Head of caudate nucleus (tissue), 42 donors: Measurements from ENCODE around the gene ARL6IP5.

ENCODE experiments used
- DNase-seq, 42 donors: peaks; one replicate each; pipeline versions ENCODE4 v3.0.0 to v3.0.0-alpha.2; 2020 to 2021; ENCODE audit warnings: mixed read lengths in 7 of 42
- intact Hi-C: fragments of 100-400 bp; cut with DNase I; formaldehyde crosslinking; loops from one replicate; pipeline ENCODE4 v1.15.0; 2022

ARL6IP5 gene, protein sequence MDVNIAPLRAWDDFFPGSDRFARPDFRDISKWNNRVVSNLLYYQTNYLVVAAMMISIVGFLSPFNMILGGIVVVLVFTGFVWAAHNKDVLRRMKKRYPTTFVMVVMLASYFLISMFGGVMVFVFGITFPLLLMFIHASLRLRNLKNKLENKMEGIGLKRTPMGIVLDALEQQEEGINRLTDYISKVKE

DNA sequence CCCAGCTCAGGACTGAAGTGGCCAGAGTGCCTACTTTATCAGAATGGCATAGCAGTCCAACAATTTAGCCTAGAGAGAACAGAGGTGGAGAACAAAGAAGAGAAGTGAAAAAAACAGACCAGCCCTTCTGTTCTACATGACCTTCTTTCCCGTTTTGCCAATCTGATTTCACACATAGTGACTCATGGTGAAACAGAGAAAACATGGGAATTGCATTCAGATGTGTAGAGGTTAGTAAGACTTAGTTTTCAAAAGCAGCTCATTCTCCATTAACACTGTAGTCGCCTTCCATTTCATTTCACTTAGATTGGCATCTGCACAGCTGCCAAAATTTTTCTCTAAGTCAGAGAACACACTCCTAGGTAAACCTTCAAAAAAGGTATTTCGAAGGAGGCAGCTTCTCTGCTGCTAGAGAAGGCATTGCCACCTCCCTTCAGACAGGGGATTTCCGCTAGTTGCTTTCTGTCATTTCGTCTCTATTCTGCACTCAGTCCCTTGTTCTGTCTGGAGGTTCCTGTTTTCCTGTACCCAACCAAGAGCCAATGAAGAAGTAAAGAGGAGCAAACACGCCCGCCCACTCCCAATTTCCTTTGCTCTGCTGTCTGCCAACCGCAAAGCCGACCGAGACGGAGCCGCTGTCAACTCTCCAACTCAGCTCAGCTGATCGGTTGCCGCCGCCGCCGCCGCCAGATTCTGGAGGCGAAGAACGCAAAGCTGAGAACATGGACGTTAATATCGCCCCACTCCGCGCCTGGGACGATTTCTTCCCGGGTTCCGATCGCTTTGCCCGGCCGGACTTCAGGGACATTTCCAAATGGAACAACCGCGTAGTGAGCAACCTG lies at the start of gene ARL6IP5:
Gene ARL6IP5, plus strand, starts transcription at position 612 of the 842 bp plus-strand sequence. Its CDS starts 111 bp downstream, at position 723.
- peak; percentile 93 to 99 (median 97) for DNase-seq
- intact Hi-C loops, result loop anchor here (2.0 kb wide), 1 partner anchor 32 kb away; no protein-coding TSS in a partner anchor

DNA sequence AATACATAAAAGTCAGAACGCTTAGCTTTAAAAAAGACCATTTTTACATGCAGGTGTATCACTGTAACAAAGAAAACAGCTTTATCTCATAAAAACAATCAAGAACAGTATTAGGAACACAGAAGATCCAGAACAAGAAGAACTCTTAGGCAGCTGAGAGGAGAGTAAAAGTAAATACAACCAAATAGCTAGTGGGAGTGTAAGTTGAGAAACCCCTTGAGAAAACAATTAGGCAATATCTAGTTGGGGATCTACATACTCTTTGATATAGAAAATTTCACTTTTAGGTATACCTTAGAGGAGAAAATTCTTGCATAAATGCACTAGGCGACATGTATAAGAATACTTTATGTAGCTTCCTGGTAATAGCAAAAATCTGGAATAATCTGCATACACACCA lies 40.1 kb upstream of the ARL6IP5 start:
- intact Hi-C loops, result no loop called here
- no peak for DNase-seq

DNA sequence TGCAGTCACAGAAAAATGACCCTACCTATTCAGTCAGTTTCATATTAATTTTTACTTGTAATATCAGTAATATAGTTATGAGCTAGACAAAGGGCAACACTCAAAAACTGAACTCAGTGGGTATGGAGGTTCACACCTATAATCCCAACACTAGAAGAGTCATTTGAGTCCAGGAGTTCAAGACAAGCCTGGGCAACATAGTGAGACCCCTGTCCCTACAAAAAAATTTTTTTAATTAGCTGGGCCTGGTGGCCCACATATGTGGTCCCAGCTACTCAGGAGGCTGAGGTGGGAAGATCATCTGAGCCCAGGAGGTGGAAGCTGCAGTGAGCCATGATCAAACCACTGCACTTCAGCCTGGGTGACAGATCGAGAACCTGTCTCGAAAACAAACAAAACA lies 35.7 kb upstream of the ARL6IP5 start:
- intact Hi-C loops, result no loop called here
- DNase-seq, result no peak

DNA sequence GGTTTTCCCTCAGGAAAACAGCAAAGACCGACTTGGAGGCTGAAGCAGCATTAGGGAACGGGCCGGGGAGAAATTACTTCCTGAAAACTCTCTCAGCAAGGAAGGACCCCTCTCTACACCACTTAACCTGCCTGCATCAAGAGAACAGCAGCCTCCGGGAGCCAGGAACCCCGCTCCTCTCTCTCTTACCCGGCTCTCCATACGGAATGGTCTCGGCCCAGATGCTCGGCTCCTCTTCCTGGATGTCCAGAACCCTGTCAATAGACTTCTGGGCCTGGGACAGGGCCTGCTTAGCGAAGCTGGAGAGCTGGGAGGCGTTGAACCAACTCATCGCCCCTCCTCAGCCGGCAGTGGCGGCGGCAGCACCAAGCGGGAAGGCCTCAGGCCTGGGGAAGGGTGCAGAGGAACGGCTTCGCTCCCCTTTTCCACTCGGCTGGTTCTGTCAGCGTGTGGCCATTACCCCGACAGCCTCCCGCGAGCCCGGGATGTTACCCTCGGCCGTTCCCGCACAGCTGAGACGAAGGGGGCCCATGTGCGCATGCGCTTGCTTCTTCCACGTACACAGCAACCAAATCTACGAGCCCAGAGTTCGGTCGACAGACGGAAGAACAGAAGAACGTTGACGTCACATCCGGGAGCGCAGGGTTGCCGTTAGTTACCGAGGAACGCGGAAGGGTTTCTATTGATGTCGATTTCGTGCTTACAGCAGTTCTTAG lies 32.8 kb upstream of the ARL6IP5 start, which contains the start of gene TMF1:
Gene TMF1, minus strand, starts transcription at position 578 of the 716 bp plus-strand sequence. Its CDS starts 247 bp downstream, at position 331.
- peak; percentile 94 to 99 (median 98) for DNase-seq
- intact Hi-C loops, result no loop called here

DNA sequence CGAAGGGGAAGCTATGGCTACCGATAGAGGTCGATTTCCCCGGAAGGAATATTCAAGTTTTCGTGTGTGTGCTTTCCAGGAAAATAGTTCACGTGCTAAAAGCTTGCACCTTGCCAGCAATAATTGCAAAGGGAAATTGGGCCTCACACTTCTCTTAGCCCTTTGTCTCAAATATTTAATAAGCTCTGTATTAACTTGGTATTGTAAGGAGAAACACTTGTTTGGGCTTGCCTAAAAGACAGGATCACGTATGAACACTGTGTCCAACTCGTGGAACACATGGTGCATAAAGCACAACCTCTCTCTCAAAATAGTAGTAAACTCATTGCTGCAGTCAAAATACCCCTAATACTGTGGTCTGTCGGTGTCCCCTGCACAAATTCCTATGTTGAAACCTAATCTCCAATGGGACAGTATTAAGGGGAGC lies 32.3 kb upstream of the ARL6IP5 start:
- intact Hi-C loops, result no loop called here
- DNase-seq, result no peak

DNA sequence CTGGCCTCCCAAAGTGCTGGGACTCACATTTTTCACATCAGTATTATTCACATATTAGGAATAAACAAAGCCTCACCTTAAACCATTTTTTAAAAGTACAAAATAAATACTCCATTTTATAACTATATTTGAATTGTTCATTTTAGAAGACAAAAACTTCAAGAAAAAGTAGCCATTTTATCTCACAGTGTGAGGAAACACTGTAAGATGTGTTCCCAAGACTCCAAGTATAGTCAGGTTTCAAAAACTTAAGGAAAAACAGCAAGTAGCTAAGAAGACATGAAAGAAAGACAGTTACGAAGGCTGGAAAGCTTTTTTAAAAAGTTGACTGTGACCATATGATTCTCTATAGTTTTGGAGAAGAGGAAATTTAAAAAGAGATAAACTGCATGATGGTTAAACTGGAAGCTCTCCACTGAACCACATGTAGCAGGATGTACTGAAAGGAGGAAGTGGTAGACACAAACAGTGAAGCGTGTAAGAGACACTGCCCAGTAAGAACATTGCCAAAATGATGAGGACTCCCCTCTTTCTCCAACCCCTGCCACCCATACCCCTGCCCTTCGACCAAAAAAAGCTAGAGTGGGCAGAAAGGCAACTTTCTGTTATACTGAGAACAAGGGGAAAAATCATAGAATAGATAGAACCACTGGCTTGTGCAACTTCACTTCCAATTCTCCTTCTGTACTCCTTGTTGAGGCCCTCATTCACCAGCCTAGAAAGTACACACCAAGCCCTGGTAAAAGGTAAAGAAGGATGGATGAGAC lies 26.4 kb upstream of the ARL6IP5 start:
- no peak for DNase-seq
- intact Hi-C loops, result no loop called here

DNA sequence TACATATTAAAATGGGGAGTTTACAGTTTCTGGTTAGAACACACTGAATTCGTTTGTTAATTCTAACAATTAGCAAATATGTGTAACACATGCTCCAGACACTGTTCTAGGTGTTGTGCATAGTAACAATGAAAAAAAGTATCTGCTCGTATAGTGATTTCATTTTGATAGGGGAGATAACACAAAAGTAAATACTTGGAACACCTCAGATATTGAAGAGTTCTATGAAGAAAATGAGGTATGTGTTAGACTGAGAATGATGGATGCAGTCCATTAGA lies 25.9 kb upstream of the ARL6IP5 start:
- DNase-seq, result no peak

DNA sequence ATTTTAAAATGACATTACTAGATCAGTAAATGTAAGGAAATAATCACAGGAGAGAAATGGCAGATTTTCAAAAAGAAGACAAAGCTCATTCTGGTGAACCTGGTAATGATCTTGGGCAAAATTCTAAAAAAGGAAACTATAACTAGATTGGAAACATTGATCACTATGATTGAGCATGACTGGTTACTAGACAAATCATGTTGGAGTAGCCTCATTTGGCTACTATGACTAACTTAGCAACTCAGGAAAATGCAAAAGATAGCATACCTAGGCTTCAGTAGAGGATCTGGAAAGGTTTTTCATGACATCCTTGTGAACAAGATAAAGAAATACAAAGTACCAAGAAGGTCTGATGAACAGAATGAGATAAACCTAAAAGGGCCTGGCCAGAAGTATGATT lies 25.0 kb upstream of the ARL6IP5 start:
- DNase-seq, result no peak
- intact Hi-C loops, result no loop called here

More for the DNA sequence above, 25.9 kb upstream of the ARL6IP5 start:
- intact Hi-C loops, result no loop called here

DNA sequence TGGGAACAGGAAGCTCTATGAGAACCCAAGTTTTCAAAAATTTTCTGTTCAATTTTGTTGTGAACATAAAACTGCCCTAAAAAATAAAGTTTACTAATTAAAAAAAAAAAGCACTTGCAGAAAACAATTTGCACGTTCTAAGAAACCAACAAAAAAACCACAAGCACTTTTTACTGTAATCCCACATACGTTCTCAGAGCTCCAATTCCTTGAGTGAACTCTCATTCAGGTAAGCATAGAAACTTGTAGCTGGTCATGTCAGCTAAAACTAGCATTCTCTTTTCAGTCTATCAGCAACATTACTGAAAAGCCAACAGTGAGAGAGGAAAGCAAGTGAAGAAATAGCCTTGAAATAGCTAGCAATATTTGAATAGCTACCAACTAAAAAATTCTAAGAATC lies 21.1 kb upstream of the ARL6IP5 start:
- no peak for DNase-seq
- intact Hi-C loops, result no loop called here

DNA sequence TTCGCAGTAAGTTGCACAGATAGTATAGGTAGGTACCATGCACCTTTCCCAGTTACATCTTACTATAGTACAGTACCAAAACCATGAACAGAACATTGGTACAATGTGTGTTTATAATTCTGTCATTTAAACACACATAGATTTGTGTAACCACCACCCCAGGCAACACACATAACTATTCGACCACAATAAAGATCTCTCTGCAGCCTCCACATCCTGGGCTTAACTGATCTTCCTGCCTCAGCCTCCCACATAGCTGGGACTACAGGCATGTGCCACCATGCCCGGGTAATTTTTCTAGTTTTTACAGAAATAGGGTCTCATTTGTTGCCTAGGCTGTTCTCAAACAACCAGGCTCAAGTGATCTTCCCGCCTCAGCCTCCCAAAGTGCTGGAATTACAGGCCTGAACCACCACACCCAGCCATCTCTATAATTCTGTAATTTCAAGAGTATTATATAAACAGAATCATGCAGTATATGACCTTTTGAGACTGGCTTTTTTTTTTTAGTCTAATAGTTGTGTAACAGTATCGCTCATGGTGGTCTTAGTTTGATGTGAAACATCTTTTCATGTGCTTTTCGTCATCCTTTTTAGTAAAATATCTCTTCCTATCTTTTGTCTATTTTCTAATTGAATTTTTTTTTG lies 19.3 kb upstream of the ARL6IP5 start:
- intact Hi-C loops, result no loop called here
- DNase-seq, result no peak

DNA sequence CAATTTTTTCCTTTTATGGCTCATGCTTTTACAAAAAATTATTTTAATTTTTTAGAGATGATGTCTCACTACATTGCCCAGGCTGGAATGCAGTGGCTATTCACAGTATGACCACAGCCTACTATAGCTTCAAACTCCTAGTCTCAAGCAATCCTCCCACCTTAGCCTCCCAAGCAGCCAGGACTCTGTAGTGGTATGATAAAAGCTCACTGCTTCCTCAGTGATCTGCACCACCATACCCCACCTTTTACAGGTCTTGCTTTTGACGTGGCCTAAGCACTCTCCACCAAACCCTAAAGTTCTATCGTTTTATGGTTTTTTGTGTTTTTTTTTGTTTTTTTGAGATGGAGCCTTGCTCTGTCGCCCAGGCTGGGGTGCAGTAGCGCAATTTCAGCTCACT lies 18.6 kb upstream of the ARL6IP5 start:
- intact Hi-C loops, result no loop called here
- DNase-seq, result no peak

DNA sequence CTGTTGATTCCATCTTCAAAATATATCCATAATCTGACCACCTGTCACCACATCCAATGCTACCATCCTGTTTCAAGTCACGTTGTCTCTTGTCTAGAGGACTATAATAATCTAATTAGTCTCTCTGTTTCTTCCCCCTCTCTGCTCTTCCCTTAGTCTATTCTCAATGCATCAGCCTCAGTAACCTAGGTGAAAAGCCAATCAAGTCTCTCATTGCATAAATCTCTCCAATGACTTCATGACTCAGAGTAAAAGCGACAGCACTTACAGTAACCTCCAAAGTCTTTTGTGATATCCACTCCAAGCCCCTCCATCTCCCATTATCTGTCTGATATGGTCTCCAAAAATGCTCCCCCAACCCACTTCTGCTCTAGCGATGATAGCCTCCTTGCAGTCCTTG lies 11.8 kb upstream of the ARL6IP5 start:
- intact Hi-C loops, result no loop called here
- no peak for DNase-seq

DNA sequence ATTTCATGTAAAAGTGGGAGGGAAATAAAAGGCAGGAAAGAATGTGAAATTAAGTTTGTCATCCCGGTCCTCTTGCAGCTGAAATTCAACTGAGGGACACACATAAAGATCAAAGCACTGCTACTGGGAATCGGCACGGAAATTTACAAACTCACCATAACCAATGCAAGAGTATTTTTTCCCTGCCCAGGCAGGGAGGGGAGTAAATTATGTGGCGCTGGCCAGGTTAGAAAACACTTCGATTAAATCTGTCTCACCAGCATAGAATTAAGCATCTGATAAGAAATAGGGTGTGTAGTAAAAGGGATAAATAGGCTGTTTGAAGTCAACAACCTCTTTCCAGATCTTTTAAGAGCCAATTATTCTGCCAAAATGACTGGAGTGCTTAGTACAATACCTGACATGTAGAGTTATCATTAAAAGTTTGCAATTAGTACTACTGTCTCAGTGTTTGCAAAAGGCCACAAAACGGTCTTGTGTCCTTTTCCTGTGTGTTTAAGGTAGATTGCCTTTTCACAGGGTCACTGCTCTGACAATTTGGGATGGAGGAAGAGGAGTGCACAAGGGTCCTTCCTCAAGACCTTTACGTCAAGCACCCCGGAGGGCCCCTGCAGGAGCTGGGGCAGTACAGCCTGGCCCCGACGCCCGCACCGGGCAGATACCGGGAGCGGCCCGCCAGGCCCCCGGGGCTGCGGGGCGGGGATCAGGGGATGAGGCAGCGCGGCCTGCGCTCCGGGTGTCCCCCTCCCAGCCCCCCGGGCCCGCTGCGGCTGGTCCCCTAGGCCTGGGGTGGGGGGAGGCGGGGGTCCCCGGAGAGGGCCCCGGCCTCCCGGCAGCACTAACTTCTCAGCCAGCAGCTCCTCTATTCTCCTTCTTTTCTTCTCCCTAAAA lies 5.2 kb upstream of the ARL6IP5 start:
- DNase-seq, result peak in 11 of 42 donors; percentile 18 to 50 (median 44)
- intact Hi-C loops, result no loop called here

DNA sequence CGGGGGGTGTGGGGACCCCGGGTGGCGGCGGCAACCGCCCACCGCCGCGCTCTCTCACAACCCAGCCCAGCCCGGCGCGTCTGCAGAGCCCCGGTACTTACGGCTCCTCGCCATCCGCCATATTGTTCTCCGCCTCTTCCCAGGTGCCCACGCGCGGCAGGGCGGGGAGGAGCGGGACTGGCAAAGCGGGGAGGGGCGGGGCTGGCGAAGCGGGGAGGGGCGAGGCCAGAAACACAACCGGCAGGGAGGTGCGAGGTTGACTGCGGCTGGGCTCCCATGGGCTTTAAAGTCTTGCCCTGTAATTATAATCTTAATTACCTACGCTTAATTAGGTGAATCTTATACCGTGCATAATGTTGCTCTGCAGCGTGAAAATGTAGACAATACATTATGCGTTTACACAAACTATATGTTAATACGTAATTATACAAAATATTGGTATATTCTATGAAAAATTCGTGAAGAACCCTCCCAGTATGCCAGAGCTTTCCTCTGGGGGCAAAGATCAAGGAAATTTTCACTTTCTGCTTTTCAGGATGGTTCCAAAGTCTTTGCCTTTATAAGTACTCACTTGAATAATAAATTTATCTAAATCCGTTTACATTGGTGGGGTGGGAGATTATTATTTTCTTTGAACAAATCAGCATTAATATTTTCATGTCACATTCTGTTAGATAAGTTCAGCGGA lies 4.4 kb upstream of the ARL6IP5 start, which contains the start of gene UBA3:
Gene UBA3, minus strand, starts transcription at position 133 of the 688 bp plus-strand sequence. Its CDS starts 12 bp downstream, at position 121.
- DNase-seq, result peak; percentile 85 to 98 (median 95)
- intact Hi-C loops, result no loop called here

DNA sequence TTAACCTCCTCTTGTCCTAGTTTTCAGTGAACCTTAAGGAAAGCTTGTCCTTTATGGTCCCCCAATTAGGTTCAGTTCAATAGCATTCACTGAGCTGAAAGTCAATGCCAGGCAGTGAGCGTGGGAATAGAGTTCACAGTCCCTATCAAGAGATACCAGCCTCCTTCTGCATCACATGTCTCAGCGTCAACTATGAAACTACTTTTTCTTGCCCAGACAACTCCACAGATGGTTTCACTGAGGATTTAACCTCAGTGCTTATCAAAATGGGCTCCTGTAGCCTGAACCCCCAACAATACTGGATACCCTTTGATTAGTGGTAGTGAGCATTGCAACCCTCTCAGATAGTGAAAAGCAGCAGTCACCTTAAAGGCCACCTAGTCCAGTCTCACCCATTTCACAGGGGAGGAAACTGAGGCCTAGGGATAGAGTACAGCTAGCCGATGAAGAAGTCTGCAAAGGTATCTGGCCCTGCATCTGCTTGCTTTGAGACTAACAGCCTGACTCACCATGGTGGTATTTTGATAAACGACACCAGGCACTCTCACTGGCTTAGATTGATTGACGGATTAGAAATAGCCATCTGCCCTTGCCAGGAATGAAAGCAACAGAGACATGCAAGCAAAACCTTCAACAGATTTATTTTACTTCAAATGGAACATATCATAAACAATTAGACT lies 3.0 kb upstream of the ARL6IP5 start:
- DNase-seq, result no peak
- intact Hi-C loops, result no loop called here

DNA sequence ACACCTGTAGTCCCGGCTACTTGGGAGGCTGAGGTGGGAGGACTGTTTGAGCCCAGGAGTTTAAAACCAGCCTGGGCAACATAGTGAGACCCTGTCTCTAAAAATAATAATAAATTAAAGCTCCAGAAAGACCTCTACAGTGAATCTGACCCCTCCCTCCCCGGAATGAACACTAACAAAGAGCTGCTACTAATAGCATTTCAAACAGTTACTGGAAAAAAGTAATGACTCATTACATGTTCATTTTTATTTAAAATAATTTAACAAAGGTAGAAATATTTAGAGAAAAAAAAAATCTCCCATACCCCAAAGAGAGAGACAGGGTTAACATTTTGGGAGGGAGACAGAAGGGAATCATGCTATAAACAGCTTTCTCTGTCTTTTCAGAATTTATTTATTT lies 2.4 kb upstream of the ARL6IP5 start:
- DNase-seq, result no peak
- intact Hi-C loops, result no loop called here

DNA sequence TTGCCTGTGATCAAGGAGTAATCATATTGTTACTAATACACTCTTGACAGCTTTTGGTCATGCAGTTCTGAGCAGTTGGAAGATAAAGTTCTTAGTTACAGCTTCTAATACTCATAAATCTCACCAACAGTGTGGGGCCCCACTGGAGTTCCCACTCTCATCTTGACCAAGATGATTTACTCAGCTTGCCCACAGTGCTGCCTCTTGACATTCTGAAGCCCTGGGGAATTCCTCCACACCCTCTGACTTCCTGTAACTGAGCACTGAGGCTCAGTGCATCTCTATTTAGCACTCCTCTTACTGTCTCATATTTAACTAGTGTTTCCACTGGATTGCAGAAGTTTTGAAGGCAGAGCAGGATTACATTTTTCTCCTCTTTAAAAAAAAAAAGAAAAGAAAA lies 1.9 kb upstream of the ARL6IP5 start:
- intact Hi-C loops, result no loop called here
- DNase-seq, result peak in 10 of 42 donors; percentile 26 to 59 (median 45)
